ENCODE measurements around the gene SGMS1.

SGMS1 gene

GRCh38 chr10:50350366-50350765 is 273.4 kb downstream of the SGMS1 start:
- no peak for TF ChIP-seq CTCF (IDR thresholded peaks at IDR 0.05; ENCODE audit: low read depth, low read length)
- no peak overlapping the region for H3K4me3 ChIP-seq (ENCODE audit: low read depth, low read length)

GRCh38 chr10:50349554-50349953 is 274.2 kb downstream of the SGMS1 start:
- TF ChIP-seq CTCF (IDR thresholded peaks at IDR 0.05; ENCODE audit: low read depth, low read length): no peak
- H3K4me3 ChIP-seq (ENCODE audit: low read depth, low read length): no peak overlapping the region

GRCh38 chr10:50347394-50347802 is 276.4 kb downstream of the SGMS1 start:
- H3K4me3 ChIP-seq (ENCODE audit: low read depth, low read length): no peak overlapping the region
- TF ChIP-seq CTCF (IDR thresholded peaks at IDR 0.05; ENCODE audit: low read depth, low read length): no peak

GRCh38 chr10:50346942-50347341 is 276.8 kb downstream of the SGMS1 start:
- no peak for TF ChIP-seq CTCF (IDR thresholded peaks at IDR 0.05; ENCODE audit: low read depth, low read length)
- H3K4me3 ChIP-seq (ENCODE audit: low read depth, low read length): no peak overlapping the region

- TF ChIP-seq CTCF (IDR thresholded peaks at IDR 0.05; ENCODE audit: low read depth, low read length): no peak
- H3K4me3 ChIP-seq (ENCODE audit: low read depth, low read length): no peak overlapping the region
Measured at GRCh38 chr10:50345545-50345944, 278.2 kb downstream of the SGMS1 start.

- TF ChIP-seq CTCF (IDR thresholded peaks at IDR 0.05; ENCODE audit: low read depth, low read length): no peak
- H3K4me3 ChIP-seq (ENCODE audit: low read depth, low read length): no peak overlapping the region
Measured at GRCh38 chr10:50343702-50344331, 279.9 kb downstream of the SGMS1 start.

- H3K4me3 ChIP-seq (ENCODE audit: low read depth, low read length): no peak overlapping the region
- TF ChIP-seq CTCF (IDR thresholded peaks at IDR 0.05; ENCODE audit: low read depth, low read length): no peak
Measured at GRCh38 chr10:50341987-50342386, 281.8 kb downstream of the SGMS1 start.
